BLaER1 (cell line): ENCODE data around the gene TCF12.

Experiments
- H3K27ac ChIP-seq: shearing (Covaris generic); formaldehyde crosslinking; 2 replicates; pipeline ENCODE4 v1.8.1; 2022
- H3K27me3 ChIP-seq: shearing (Covaris generic); formaldehyde crosslinking; 2 replicates; pipeline ENCODE4 v1.8.1; 2022
- H3K36me3 ChIP-seq: shearing (Covaris generic); formaldehyde crosslinking; 2 replicates; pipeline ENCODE4 v1.8.1; 2022
- H3K4me1 ChIP-seq: shearing (Covaris generic); formaldehyde crosslinking; 2 replicates; pipeline ENCODE4 v1.8.1; 2022
- H3K4me2 ChIP-seq: shearing (Covaris generic); formaldehyde crosslinking; 2 replicates; pipeline ENCODE4 v1.8.1; 2022
- H3K4me3 ChIP-seq: shearing (Covaris generic); formaldehyde crosslinking; 2 replicates; pipeline ENCODE4 v1.8.1; 2022
- H3K9ac ChIP-seq: shearing (Covaris generic); formaldehyde crosslinking; 2 replicates; pipeline ENCODE4 v1.8.1; 2022
- H3K9me3 ChIP-seq: shearing (Covaris generic); formaldehyde crosslinking; 2 replicates; pipeline ENCODE4 v1.8.1; 2022
- H4K20me1 ChIP-seq: shearing (Covaris generic); formaldehyde crosslinking; 2 replicates; pipeline ENCODE4 v1.8.1; 2022
- Cebpa-rat ChIP-seq: shearing (Covaris generic); IDR thresholded peaks from 2 replicates; pipeline ENCODE4 v1.8.1; 2022

The TCF12 gene

DNA sequence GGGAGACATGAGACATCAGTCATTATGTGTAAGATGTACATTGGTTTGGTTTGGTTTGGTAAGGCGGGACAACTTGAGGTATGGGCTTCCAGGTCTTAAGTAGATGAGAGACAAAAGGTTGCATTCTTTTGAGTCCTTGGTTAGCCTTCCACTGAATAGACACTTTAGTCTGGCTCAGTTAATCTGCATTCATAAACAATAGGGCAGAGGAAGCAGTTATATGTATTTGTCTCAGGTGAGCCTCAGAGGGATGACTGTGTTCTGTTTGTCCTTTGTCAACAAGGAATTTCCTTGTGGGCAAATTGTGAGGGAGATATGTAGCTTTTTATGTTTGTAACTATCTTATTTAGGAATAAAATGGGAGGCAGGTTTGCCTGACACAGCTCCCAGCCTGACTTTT, 50.4 kb downstream of the TCF12 start:
- no peak overlapping the region for H3K4me2 ChIP-seq
- peaks cover 18% of the 10 kb centered on the region; the same call in 1 of the 2 replicates for H3K36me3 ChIP-seq
- no peak overlapping the region for H3K4me3 ChIP-seq
- TF ChIP-seq Cebpa-rat = no peak
- H4K20me1 ChIP-seq = peaks cover 94% of the 10 kb centered on the region
- H3K27ac ChIP-seq = no peak overlapping the region
- peaks cover under 1% of the 10 kb centered on the region; the same call in 1 of the 2 replicates for H3K4me1 ChIP-seq
- no peaks in the 10 kb centered on the region for H3K27me3 ChIP-seq
- peaks cover 19% of the 10 kb centered on the region for H3K9me3 ChIP-seq
- no peak overlapping the region for H3K9ac ChIP-seq

- Histone ChIP-seq H3K36me3 (peaks cover 18% of the 10 kb centered on the region; the same call in 1 of the 2 replicates), H3K27ac (no peak overlapping the region), H3K9ac (no peak overlapping the region), H3K27me3 (no peaks in the 10 kb centered on the region), H4K20me1 (peaks cover 94% of the 10 kb centered on the region), H3K4me3 (no peak overlapping the region), H3K9me3 (peaks cover 19% of the 10 kb centered on the region), H3K4me1 (no peaks in the 10 kb centered on the region; the same call in 1 of the 2 replicates), H3K4me2 (no peak overlapping the region)
- TF ChIP-seq Cebpa-rat = no peak
Measured at GRCh38 chr15:56969265-56969895, 50.9 kb downstream of the TCF12 start.

- Histone ChIP-seq H3K36me3 (peaks cover 18% of the 10 kb centered on the region; the same call in 1 of the 2 replicates), H3K4me1 (no peaks in the 10 kb centered on the region; the same call in 1 of the 2 replicates), H3K9ac (no peak overlapping the region), H3K27me3 (no peaks in the 10 kb centered on the region), H4K20me1 (peaks cover 93% of the 10 kb centered on the region), H3K9me3 (peaks cover 19% of the 10 kb centered on the region), H3K4me3 (no peak overlapping the region), H3K27ac (no peak overlapping the region), H3K4me2 (no peak overlapping the region)
- TF ChIP-seq Cebpa-rat = no peak
Measured at GRCh38 chr15:56971571-56971970, 53.1 kb downstream of the TCF12 start.

DNA sequence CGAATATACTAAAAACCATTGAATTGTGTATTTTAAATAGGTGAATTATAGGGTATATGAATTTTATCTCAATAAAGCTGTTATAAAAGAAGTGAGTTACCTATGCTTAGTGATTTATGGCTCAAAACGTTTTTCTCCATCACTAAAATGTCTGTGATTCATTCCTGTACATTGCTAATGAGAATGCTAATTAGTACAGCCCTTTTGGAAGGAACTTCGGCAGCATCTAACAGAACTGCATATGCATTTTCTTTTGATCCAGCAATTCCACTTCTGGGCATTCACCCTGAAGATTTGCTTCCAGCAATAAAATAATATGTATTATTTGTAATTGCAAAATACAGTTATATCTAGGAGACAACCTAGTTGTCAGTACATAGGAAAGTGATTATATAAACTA, 53.6 kb downstream of the TCF12 start:
- Histone ChIP-seq H3K4me1 (no peaks in the 10 kb centered on the region; the same call in 1 of the 2 replicates), H3K36me3 (peaks cover 16% of the 10 kb centered on the region; the same call in 1 of the 2 replicates), H3K9ac (no peak overlapping the region), H3K27ac (no peak overlapping the region), H3K27me3 (no peaks in the 10 kb centered on the region), H3K4me2 (no peak overlapping the region), H3K4me3 (no peak overlapping the region), H4K20me1 (peaks cover 92% of the 10 kb centered on the region), H3K9me3 (peaks cover 19% of the 10 kb centered on the region)
- TF ChIP-seq Cebpa-rat = no peak

DNA sequence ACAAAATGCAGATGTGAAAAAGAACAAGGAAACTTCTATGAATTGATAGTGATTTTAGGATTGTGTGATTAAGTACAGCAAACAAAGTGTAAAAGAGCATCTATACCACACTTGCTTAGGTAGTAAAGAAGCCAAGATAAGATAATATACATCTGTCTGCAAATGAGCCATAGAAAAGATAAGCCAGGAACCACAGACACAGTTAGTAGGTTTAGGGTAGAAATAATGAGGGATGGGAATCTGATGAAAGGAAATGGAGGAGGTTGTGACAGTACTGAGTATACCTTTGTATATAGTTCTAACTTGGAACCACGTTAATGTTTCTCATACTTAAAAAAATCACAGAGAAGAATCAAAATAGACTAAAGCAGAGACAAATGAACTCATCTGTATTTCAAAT, 54.0 kb downstream of the TCF12 start:
- Histone ChIP-seq H4K20me1 (peaks cover 92% of the 10 kb centered on the region), H3K4me3 (no peak overlapping the region), H3K9me3 (peaks cover 19% of the 10 kb centered on the region), H3K4me1 (no peaks in the 10 kb centered on the region; the same call in 1 of the 2 replicates), H3K27me3 (no peaks in the 10 kb centered on the region), H3K27ac (no peak overlapping the region), H3K9ac (no peak overlapping the region), H3K36me3 (peaks cover 18% of the 10 kb centered on the region; the same call in 1 of the 2 replicates), H3K4me2 (no peak overlapping the region)
- TF ChIP-seq Cebpa-rat = no peak

DNA sequence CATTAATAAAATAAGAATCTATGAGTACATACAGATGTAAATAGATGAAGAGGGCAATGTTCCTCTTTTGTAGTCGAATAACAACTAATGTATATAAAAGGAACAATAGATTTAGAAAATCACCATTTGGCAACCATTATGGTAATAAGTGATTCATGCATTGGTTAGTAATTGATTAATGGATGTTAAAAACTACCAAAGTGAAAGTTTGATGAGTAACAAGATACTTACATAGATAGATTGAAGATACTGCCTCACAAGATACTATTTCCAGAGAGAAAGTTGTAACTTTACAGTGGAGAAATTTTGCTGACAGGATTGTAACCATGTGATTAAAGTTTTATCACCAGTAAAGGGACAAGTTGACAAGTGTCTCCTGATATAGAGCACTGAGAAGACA, 55.0 kb downstream of the TCF12 start:
- TF ChIP-seq Cebpa-rat = no peak
- Histone ChIP-seq H3K4me3 (no peak overlapping the region), H3K4me2 (no peak overlapping the region), H3K27me3 (no peaks in the 10 kb centered on the region), H3K9ac (no peak overlapping the region), H3K9me3 (peaks cover 15% of the 10 kb centered on the region; the same call in 1 of the 2 replicates), H4K20me1 (peaks cover 92% of the 10 kb centered on the region), H3K36me3 (peaks cover 13% of the 10 kb centered on the region; the same call in 1 of the 2 replicates), H3K27ac (no peak overlapping the region), H3K4me1 (no peaks in the 10 kb centered on the region; the same call in 1 of the 2 replicates)

- Histone ChIP-seq H3K36me3 (peaks cover 5% of the 10 kb centered on the region; the same call in 1 of the 2 replicates), H3K4me3 (no peak overlapping the region), H3K27me3 (no peaks in the 10 kb centered on the region), H3K9ac (no peak overlapping the region), H3K4me1 (peaks cover 6% of the 10 kb centered on the region), H3K9me3 (no peaks in the 10 kb centered on the region), H3K27ac (no peak overlapping the region), H3K4me2 (no peak overlapping the region), H4K20me1 (peaks cover 91% of the 10 kb centered on the region)
- TF ChIP-seq Cebpa-rat = no peak
Measured at GRCh38 chr15:56977232-56977631, 58.8 kb downstream of the TCF12 start.

DNA sequence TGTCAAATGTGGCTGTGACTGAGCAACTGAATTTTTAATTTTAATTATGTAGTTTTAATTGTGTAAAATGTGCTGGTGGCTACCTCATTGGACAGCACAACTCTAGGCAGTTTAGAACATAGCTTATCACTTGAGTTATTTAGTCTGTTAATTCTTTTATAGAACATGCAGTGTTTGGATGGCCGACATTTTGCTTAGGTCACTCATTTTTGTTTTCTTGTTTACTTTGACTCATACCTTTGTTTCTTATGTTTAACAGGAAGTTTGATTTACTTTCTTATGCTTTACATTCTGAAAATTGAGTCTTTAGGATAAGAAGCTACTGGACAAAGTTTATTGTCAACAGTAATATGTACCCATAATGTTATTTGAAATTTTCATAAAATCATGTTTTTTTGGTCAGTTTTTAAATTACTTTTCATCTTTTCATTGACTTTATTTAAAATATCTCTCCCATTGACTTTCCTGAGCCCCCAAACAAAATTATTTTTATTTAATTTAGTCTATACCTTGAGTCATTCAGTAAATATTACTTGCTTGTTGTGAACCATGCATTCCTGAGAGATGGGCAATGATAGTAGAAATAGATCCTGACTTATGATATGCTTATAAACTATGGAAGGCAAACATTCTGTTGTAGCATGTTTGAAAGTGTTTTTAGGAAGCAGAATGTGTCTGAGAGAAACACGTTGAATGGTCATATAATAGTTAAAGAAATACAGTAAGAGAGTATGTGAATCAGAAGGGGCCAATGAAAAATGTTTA, 60.6 kb downstream of the TCF12 start:
- H3K27ac ChIP-seq = no peak overlapping the region
- H3K4me1 ChIP-seq = peaks cover 22% of the 10 kb centered on the region
- TF ChIP-seq Cebpa-rat = no peak
- H3K27me3 ChIP-seq = no peaks in the 10 kb centered on the region
- peaks cover 5% of the 10 kb centered on the region; the same call in 1 of the 2 replicates for H3K36me3 ChIP-seq
- H3K4me2 ChIP-seq = no peak overlapping the region
- no peak overlapping the region for H3K9ac ChIP-seq
- H3K9me3 ChIP-seq = no peaks in the 10 kb centered on the region
- H3K4me3 ChIP-seq = no peak overlapping the region
- peaks cover 91% of the 10 kb centered on the region for H4K20me1 ChIP-seq

- Histone ChIP-seq H3K4me2 (no peak overlapping the region), H3K36me3 (peaks cover 5% of the 10 kb centered on the region; the same call in 1 of the 2 replicates), H3K27me3 (no peaks in the 10 kb centered on the region), H4K20me1 (peaks cover 92% of the 10 kb centered on the region), H3K9ac (no peak overlapping the region), H3K4me1 (peaks cover 36% of the 10 kb centered on the region), H3K4me3 (no peak overlapping the region), H3K27ac (no peak overlapping the region), H3K9me3 (no peaks in the 10 kb centered on the region)
- TF ChIP-seq Cebpa-rat = no peak
Measured at GRCh38 chr15:56980473-56980872, 62.0 kb downstream of the TCF12 start.

DNA sequence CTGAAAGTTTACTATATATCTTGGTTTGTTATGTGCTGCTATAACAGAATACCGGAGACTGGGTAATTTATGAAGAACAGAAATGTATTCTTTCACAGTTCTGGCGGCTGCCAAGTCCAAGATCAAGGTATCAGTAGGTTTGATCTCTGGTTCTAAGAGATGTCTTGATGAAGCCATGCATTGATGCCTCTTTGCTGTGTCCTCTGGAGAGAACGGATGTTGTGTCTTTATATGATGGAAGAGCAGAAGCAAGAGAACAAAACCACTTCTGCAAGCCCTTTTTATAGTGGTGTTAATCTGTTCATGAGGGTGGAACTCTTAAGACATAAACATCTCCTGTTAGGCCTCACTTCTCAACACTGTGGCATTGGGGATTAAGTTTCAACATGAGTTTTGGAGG, 62.7 kb downstream of the TCF12 start:
- H4K20me1 ChIP-seq = peaks cover 93% of the 10 kb centered on the region
- no peak overlapping the region for H3K9ac ChIP-seq
- no peak overlapping the region for H3K4me2 ChIP-seq
- H3K36me3 ChIP-seq = peaks cover 5% of the 10 kb centered on the region; the same call in 1 of the 2 replicates
- no peak for TF ChIP-seq Cebpa-rat
- H3K27ac ChIP-seq = no peak overlapping the region
- H3K27me3 ChIP-seq = no peaks in the 10 kb centered on the region
- no peak overlapping the region for H3K4me3 ChIP-seq
- H3K9me3 ChIP-seq = no peaks in the 10 kb centered on the region
- H3K4me1 ChIP-seq = peaks cover 43% of the 10 kb centered on the region
